GM12873 (cell line): ENCODE data around the gene MRPL51.

Source experiments
- CTCF ChIP-seq: IDR thresholded peaks from 2 replicates; pipeline ENCODE4 v1.5.1; 2012; ENCODE audit warnings: low read depth, mild to moderate bottlenecking, moderate library complexity, low read length, control low read depth; ENCODE audit not compliant: insufficient read depth; ENCODE audit errors: missing control alignments

Gene MRPL51

GRCh38 chr12:6534695-6534944 is 41.6 kb upstream of the MRPL51 start:
- no peak for TF ChIP-seq CTCF

- TF ChIP-seq CTCF = no peak
Measured at GRCh38 chr12:6533923-6534694, 41.0 kb upstream of the MRPL51 start, which contains the start of gene GAPDH. TSS of gene GAPDH (plus strand) at chr12:6534517. CDS start at chr12:6534833, 316 bp downstream.

- no peak for TF ChIP-seq CTCF
Measured at GRCh38 chr12:6533653-6533922, 40.5 kb upstream of the MRPL51 start.

GRCh38 chr12:6532927-6533652 is 40.0 kb upstream of the MRPL51 start:
- no peak for TF ChIP-seq CTCF

- TF ChIP-seq CTCF = no peak
Measured at GRCh38 chr12:6532051-6532926, 39.2 kb upstream of the MRPL51 start.

- TF ChIP-seq CTCF = no peak
Measured at GRCh38 chr12:6530576-6531260, 37.7 kb upstream of the MRPL51 start.
